Bronchial epithelial cell (primary cell): ENCODE measurements around the gene MYH11. TPM values are rescaled to one million over a fixed set of nuclear protein-coding genes. Genes with fewer than 3 reads are reported as not detected.

Experiments
- DNase-seq: peaks from one replicate; pipeline ENCODE4 v3.0.0-alpha.2; 2010; ENCODE audit warnings: low read depth
- FAIRE-seq: peaks from 2 replicates; lab custom pipeline; 2011; peaks lifted over from hg19 to GRCh38; lab: Jason Lieb, UNC
- H3K27me3 ChIP-seq: 2 replicates; pipeline ENCODE4 v1.5.1; 2011; ENCODE audit warnings: low read length; ENCODE audit not compliant: control insufficient read depth, insufficient read depth
- H3K36me3 ChIP-seq: 2 replicates; pipeline ENCODE4 v1.5.1; 2011; ENCODE audit warnings: low read length; ENCODE audit not compliant: control insufficient read depth, insufficient read depth
- H3K4me3 ChIP-seq: 2 replicates; pipeline ENCODE4 v1.5.1; 2011; ENCODE audit warnings: mild to moderate bottlenecking, low read depth, low read length, control low read depth
- total RNA-seq: library from RNA; depleted of rRNA; stranded (reverse); fragments of >200 nt; gene quantifications from 2 replicates; pipeline ENCODE4 v1.2.1, GENCODE V29; 2014
- TF ChIP-seq, protein P1 (sequence below): IDR thresholded peaks from 2 replicates; pipeline ENCODE4 v1.5.1; 2011; ENCODE audit warnings: mild to moderate bottlenecking, moderate library complexity, low read length, control low read depth, inconsistent platforms; ENCODE audit not compliant: insufficient read depth, severe bottlenecking

The MYH11 gene
- total RNA-seq, 1 donor from 2014 or later: under 0.01 TPM

DNA sequence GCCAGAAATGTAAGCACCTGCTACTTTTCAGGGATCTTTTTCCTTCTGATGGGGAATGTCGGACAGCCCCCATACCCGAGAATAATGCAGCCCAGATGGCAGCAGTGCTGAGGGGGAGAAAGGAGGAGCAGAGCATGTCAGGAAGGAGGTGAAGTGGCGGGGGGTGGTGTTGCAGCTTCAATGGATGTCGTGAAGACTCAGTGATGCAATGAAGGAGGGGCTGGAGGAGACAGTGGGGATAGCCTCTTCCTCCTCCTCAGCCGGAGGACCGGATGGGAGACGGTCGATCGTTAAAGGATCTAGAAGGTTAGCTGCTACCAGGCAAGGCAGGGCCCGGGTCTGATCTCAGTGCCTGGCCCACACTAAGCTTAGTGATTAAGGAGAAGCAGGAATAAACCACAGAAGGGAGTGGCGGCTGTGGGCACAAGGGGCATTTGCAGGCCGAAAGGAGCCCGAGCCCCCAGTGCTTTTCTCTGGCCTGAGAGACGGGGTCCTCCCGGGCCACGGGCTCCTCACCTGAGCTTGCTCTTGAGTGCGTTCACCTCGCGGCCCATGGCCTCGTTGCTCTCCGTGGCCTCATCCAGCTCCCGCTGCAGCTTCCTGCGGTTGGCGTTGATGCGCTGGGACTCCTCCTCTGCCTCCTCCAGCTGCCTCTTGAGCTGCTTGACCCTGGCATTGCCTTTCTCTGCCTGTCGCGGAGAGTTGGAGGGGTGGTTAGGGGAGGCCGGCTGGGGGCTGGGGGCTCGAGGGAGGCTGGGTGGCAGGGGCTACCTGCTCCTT is 142.2 kb downstream of the MYH11 start:
- Histone ChIP-seq H3K27me3 (no peaks in the 10 kb centered on the region), H3K36me3 (peaks cover 19% of the 10 kb centered on the region), H3K4me3 (no peak overlapping the region)
- DNase-seq: no peak
- TF ChIP-seq, protein P1, sequence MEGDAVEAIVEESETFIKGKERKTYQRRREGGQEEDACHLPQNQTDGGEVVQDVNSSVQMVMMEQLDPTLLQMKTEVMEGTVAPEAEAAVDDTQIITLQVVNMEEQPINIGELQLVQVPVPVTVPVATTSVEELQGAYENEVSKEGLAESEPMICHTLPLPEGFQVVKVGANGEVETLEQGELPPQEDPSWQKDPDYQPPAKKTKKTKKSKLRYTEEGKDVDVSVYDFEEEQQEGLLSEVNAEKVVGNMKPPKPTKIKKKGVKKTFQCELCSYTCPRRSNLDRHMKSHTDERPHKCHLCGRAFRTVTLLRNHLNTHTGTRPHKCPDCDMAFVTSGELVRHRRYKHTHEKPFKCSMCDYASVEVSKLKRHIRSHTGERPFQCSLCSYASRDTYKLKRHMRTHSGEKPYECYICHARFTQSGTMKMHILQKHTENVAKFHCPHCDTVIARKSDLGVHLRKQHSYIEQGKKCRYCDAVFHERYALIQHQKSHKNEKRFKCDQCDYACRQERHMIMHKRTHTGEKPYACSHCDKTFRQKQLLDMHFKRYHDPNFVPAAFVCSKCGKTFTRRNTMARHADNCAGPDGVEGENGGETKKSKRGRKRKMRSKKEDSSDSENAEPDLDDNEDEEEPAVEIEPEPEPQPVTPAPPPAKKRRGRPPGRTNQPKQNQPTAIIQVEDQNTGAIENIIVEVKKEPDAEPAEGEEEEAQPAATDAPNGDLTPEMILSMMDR: no peak
- FAIRE-seq: no peak

DNA sequence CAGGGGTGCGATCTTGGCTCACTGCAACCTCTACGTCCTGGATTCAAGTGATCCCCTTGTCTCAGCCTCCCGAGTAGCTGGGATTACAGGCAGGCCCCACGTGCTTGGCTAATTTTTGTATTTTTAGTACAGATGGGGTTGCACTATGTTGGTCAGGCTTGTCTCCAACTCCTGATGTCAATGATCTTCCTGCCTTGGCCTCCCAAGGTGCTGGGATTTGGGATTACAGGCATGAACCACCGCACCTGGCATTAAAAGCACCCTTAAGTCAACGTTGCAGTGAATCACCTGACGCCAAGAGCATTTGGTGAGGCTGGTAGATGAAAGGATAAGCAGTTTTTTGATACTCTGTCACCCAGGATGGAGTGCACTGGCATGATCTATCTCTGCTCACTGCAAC is 147.8 kb downstream of the MYH11 start:
- Histone ChIP-seq H3K36me3 (peaks cover 16% of the 10 kb centered on the region), H3K27me3 (no peaks in the 10 kb centered on the region), H3K4me3 (no peak overlapping the region)
- FAIRE-seq: no peak
- DNase-seq: no peak
- TF ChIP-seq, protein P1: no peak

DNA sequence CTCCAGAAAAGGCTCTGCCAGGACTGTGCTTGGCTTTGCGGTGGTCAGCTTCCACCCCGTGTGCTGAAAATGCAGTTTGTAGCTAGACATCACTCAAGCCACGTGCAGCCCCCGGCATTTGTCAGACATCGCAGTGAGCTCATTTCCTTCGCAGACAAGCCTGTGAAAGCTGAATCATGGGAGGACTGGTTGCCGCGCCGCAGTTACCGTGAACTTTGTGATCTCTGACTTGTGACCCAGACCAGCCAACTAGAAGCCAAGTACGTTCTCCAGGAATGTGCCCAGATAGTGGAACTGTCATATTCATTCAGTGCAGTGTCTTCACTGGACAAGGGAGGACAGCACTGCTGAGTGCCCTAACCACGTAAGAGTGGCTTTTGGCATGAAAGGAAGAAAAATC is 148.7 kb downstream of the MYH11 start:
- TF ChIP-seq, protein P1: no peak
- Histone ChIP-seq H3K27me3 (no peaks in the 10 kb centered on the region), H3K4me3 (no peak overlapping the region), H3K36me3 (peaks cover 13% of the 10 kb centered on the region)
- DNase-seq (no peak), FAIRE-seq (no peak)

DNA sequence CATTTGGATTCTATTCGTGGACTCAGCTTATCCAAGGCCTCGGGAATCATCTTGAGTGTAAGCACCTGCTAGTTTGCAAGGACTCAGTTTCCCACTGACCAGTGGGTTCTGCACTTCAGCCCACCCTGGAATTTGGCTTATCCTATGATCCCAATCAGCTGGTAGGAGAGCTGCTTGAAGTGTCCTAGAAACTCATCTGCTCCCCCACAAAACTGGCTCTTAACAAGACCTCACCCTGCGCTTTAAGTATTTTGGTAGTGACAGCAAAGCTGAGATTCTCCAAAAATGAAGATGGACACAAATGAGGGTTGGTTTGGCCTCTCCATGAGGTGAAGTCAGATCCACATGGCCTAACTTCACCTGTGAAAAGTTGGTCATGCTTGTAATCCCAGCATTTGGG is 149.5 kb downstream of the MYH11 start:
- no peak for FAIRE-seq
- DNase-seq: no peak
- Histone ChIP-seq H3K27me3 (no peaks in the 10 kb centered on the region), H3K36me3 (peaks cover 14% of the 10 kb centered on the region), H3K4me3 (no peak overlapping the region)
- TF ChIP-seq, protein P1: no peak

DNA sequence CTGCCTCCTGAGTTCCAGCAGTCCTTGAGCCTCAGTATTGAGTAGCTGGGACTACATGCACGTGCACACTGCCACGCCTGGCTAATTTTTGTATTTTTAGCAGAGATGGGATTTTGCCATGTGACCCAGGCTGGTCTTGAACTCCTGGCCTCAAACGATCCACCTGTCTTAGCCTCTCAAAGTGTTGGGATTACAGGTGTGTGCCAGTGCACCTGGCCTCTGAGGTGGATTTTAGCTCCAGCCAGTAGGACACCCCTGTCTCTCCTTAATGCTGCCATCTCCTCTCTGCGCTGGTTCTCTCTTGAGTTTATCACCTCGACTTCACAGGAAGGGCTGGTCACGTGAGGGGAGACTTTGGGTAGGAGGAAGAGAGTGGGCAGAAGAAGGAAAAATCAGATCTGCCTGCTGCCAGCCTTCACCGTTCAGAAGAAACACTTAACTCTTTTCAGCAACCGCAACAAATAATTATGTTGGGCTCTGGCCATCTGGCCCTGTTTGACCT is 151.7 kb downstream of the MYH11 start:
- no peak for FAIRE-seq
- peaks cover 21% of the 10 kb centered on the region for H3K36me3 ChIP-seq
- TF ChIP-seq, protein P1: no peak
- H3K27me3 ChIP-seq: no peaks in the 10 kb centered on the region
- H3K4me3 ChIP-seq: no peak overlapping the region
- no peak for DNase-seq
